GM12878 (cell line): Measurements from ENCODE around the gene GFRA3. TPM values are rescaled to one million over a fixed set of nuclear protein-coding genes. Genes with fewer than 3 reads are reported as not detected.

Experiments
- ATAC-seq: fragments of 200-7000 bp; cut with Tn5 transposase; 3 replicates; pipeline ENCODE4 v1.9.1; 2020; ENCODE audit warnings: mild to moderate bottlenecking, moderate library complexity
- BruUV-seq: library from RNA; stranded (reverse); fragments of 400-500 nt; replicated peaks from 2 replicates; lab custom pipeline; 2021; lab: Mats Ljungman, UMichigan
- CTCF ChIA-PET: fragments of 300-600 bp; sonication (Branson Sonifier 250); formaldehyde crosslinking; extraction: SDS; loops from one replicate; lab custom pipeline; 2021; ENCODE audit warnings: inconsistent platforms; lab: Yijun Ruan, JAX
- POLR2A ChIA-PET: fragments of 350-600 bp; formaldehyde crosslinking; extraction: SDS; loops from one replicate; lab custom pipeline; 2021; ENCODE audit warnings: inconsistent platforms; lab: Charles Lee
- RAD21 ChIA-PET: fragments of 300-600 bp; sonication (Branson Sonifier 250); formaldehyde crosslinking; loops from one replicate; lab custom pipeline; 2023; ENCODE audit warnings: antibody characterized with exemption; ENCODE audit not compliant: unreplicated experiment; lab: Charles Lee
- SMC1A ChIA-PET: fragments of 300-600 bp; sonication (Branson Sonifier 250); formaldehyde crosslinking; loops from one replicate; lab custom pipeline; 2023; ENCODE audit not compliant: unreplicated experiment, uncharacterized antibody; lab: Charles Lee
- DNase-seq: peaks from one replicate; pipeline ENCODE4 v3.0.0-alpha.2; 2011; ENCODE audit warnings: low read depth, low spot score
- FAIRE-seq: peaks from 3 replicates; lab custom pipeline; 2011; peaks lifted over from hg19 to GRCh38; lab: Jason Lieb, UNC
- H2AFZ ChIP-seq: 2 replicates; pipeline ENCODE4 v1.6.0; 2011; ENCODE audit warnings: low read depth, low read length, control low read depth; ENCODE audit not compliant: control insufficient read depth
- H3K27ac ChIP-seq: 2 replicates; pipeline ENCODE4 v1.5.1; 2011; ENCODE audit warnings: control low read depth; ENCODE audit not compliant: control insufficient read depth, insufficient read depth
- H3K27me3 ChIP-seq, 2 experiments: replicated peaks in 1 of 2; 2 replicates each; pipeline versions ENCODE4 v1.6.0 to v1.6.1; 2011; ENCODE audit warnings: low read length in 1 of 2; ENCODE audit not compliant: control insufficient read depth in 2 of 2, insufficient read depth in 2 of 2
- H3K36me3 ChIP-seq, 2 experiments: 2 replicates each; pipeline ENCODE4 v1.5.1; 2011; ENCODE audit warnings: low read length in 1 of 2; ENCODE audit not compliant: control insufficient read depth in 2 of 2, insufficient read depth in 2 of 2
- H3K4me1 ChIP-seq: 2 replicates; pipeline ENCODE4 v1.6.1; 2011; ENCODE audit warnings: mild to moderate bottlenecking, low read length, moderate library complexity, mixed read lengths; ENCODE audit not compliant: control insufficient read depth, insufficient read depth
- H3K4me2 ChIP-seq: 2 replicates; pipeline ENCODE4 v1.6.0; 2011; ENCODE audit warnings: control low read depth; ENCODE audit not compliant: control insufficient read depth, insufficient read depth
- H3K4me3 ChIP-seq: fragments of 200-600 bp; sonication (generic); 2 replicates; pipeline ENCODE4 v1.5.1; 2016
- H3K79me2 ChIP-seq: 2 replicates; pipeline ENCODE4 v1.6.0; 2011; ENCODE audit warnings: low read length; ENCODE audit not compliant: control insufficient read depth, insufficient read depth
- H3K9ac ChIP-seq: 2 replicates; pipeline ENCODE4 v1.8.0; 2011; ENCODE audit warnings: low read length, control low read depth, mixed read lengths; ENCODE audit not compliant: control insufficient read depth, insufficient read depth
- H3K9me3 ChIP-seq: replicated peaks from 3 replicates; pipeline ENCODE4 v1.5.1; 2011; ENCODE audit warnings: mild to moderate bottlenecking, low read length; ENCODE audit not compliant: control insufficient read depth, insufficient read depth
- H4K20me1 ChIP-seq: 2 replicates; pipeline ENCODE4 v1.6.0; 2011; ENCODE audit not compliant: control insufficient read depth, insufficient read depth
- BCL11A ChIP-seq: IDR thresholded peaks from 2 replicates; pipeline ENCODE4 v1.6.1; 2011; ENCODE audit warnings: low read depth, low read length
- BCL3 ChIP-seq: IDR thresholded peaks from 2 replicates; pipeline ENCODE4 v1.6.1; 2011; ENCODE audit warnings: borderline replicate concordance, low read depth, mild to moderate bottlenecking, moderate library complexity, low read length; ENCODE audit not compliant: insufficient read depth, poor library complexity, severe bottlenecking
- BHLHE40 ChIP-seq, 2 experiments: fragments of 450-650 bp in 1 of 2; IDR thresholded peaks; 2 replicates each; pipeline ENCODE4 v1.6.1; 2011 to 2017; ENCODE audit warnings: low read depth in 2 of 2, borderline replicate concordance in 1 of 2, improper control_type of control experiment in 1 of 2, low read length in 1 of 2, mild to moderate bottlenecking in 1 of 2
- CEBPZ ChIP-seq: fragments of 150-350 bp; IDR thresholded peaks from 2 replicates; pipeline ENCODE4 v1.6.1; 2016; ENCODE audit warnings: low read depth, low read length
- EZH2 ChIP-seq: IDR thresholded peaks from 2 replicates; pipeline ENCODE4 v1.6.1; 2012; ENCODE audit warnings: low read depth, mild to moderate bottlenecking, control low read depth, inconsistent platforms, low read length, borderline replicate concordance; ENCODE audit not compliant: control insufficient read depth
- FOXM1 ChIP-seq: IDR thresholded peaks from 2 replicates; pipeline ENCODE4 v1.6.1; 2012; ENCODE audit warnings: low read depth, mild to moderate bottlenecking, inconsistent platforms, low read length, moderate library complexity
- GABPA ChIP-seq: IDR thresholded peaks from 2 replicates; pipeline ENCODE4 v1.6.1; 2014; ENCODE audit warnings: antibody characterized with exemption, low read depth, mild to moderate bottlenecking, inconsistent platforms
- GATAD2B ChIP-seq: fragments of 450-650 bp; conservative IDR thresholded peaks from 2 replicates; pipeline ENCODE4 v1.6.1; 2017; ENCODE audit warnings: low read depth, mild to moderate bottlenecking, moderate library complexity
- KAT2A ChIP-seq: conservative IDR thresholded peaks from 2 replicates; pipeline ENCODE4 v1.6.1; 2011; ENCODE audit warnings: low read depth, low read length; ENCODE audit not compliant: control insufficient read depth
- MXI1 ChIP-seq: fragments of 150-350 bp; IDR thresholded peaks from 2 replicates; pipeline ENCODE4 v1.6.1; 2011; ENCODE audit warnings: low read depth, mild to moderate bottlenecking, inconsistent platforms, low read length, improper control_type of control experiment
- MYC ChIP-seq: IDR thresholded peaks from 2 replicates; pipeline ENCODE4 v1.6.1; 2011; ENCODE audit warnings: mild to moderate bottlenecking, low read length, moderate library complexity, inconsistent platforms; ENCODE audit not compliant: insufficient read depth, insufficient replicate concordance, insufficient read length, severe bottlenecking
- RB1 ChIP-seq: fragments of 450-650 bp; formaldehyde crosslinking; IDR thresholded peaks from 2 replicates; pipeline ENCODE4 v1.6.1; 2017; ENCODE audit warnings: mild to moderate bottlenecking, borderline replicate concordance
- RCOR1 ChIP-seq: conservative IDR thresholded peaks from 2 replicates; pipeline ENCODE4 v1.6.1; 2012; ENCODE audit warnings: low read depth, low read length, improper control_type of control experiment
- SIX5 ChIP-seq: IDR thresholded peaks from 2 replicates; pipeline ENCODE4 v1.6.1; 2011; ENCODE audit warnings: mild to moderate bottlenecking, low read depth, low read length, moderate library complexity; ENCODE audit not compliant: severe bottlenecking
- ZBTB33 ChIP-seq: fragments of 450-650 bp; IDR thresholded peaks from 2 replicates; pipeline ENCODE4 v1.6.1; 2017; ENCODE audit warnings: mild to moderate bottlenecking
- ZNF24 ChIP-seq: fragments of 450-650 bp; IDR thresholded peaks from 2 replicates; pipeline ENCODE4 v1.6.1; 2017; ENCODE audit warnings: antibody characterized with exemption, mild to moderate bottlenecking
- WGBS: methylation state at CpG from one replicate; pipeline ENCODE4 v1.1.6; 2016; ENCODE audit warnings: low lambda C conversion rate; ENCODE audit not compliant: insufficient replicate concordance, insufficient coverage; ENCODE audit errors: missing lambda C conversion rate; 5-methylcytosine and 5-hydroxymethylcytosine counted together
- in situ Hi-C: fragments of 300-500 bp; cut with MboI; formaldehyde crosslinking; loops from 9 replicates; pipeline ENCODE4 v1.14.3; 2018; ENCODE audit warnings: mixed read lengths
- intact Hi-C: fragments of 100-400 bp; cut with micrococcal nuclease; formaldehyde crosslinking; loops from one replicate; pipeline ENCODE4 v1.14.2; 2022; ENCODE audit not compliant: unreplicated experiment
- polyA plus RNA-seq, 11 experiments: library from polyadenylated mRNA; depleted of rRNA in 4 of 11; unstranded in 6 of 11; stranded (reverse) in 5 of 11; fragments of >200 nt; fragmentation: Nextera tagmentation in 4 of 11; fragmentation: Illumina TruSeq in 1 of 11; extraction: Ambion mirVana in 4 of 11; extraction: Trizol in 1 of 11; gene quantifications; 1 replicate in 1 of 11; 2 replicates in 10 of 11; pipeline versions ENCODE4 v1.2.1 to v1.2.3, GENCODE V29; 2011 to 2016; ENCODE audit warnings: inconsistent platforms in 2 of 11, missing spikeins in 2 of 11, low read depth in 1 of 11
- total RNA-seq, 4 experiments: library from RNA; depleted of rRNA in 3 of 4; stranded (reverse); fragments of >200 nt in 3 of 4; fragmentation: Illumina TruSeq in 1 of 4; extraction: Trizol in 1 of 4; gene quantifications; 2 replicates each; pipeline versions ENCODE4 v1.2.1 to v1.2.3, GENCODE V29; 2013 to 2021

GFRA3 gene
- total and polyA plus RNA-seq, 10 of the 15 experiments (the other 5 are each of a cell fraction or from before 2014, with no cell fraction given): 0.06 to 0.10 (median 0.08) TPM; not detected in 7

- Histone ChIP-seq H3K9ac (no peak overlapping the region), H3K4me3 (no peak overlapping the region), H3K36me3 (no peaks in the 10 kb centered on the region), H3K4me2 (no peak overlapping the region), H3K27ac (no peak overlapping the region), H3K4me1 (peaks cover 4% of the 10 kb centered on the region), H3K79me2 (no peaks in the 10 kb centered on the region), H4K20me1 (no peaks in the 10 kb centered on the region), H3K9me3 (no peaks in the 10 kb centered on the region; the same call in 2 of the 3 replicates), H3K27me3 (peaks cover 4 to 7% of the 10 kb centered on the region in 2 experiments), H2AFZ (no peak overlapping the region)
- TF ChIP-seq BCL3 (no peak), CEBPZ (no peak), ZNF24 (no peak), BCL11A (no peak), MYC (no peak), BHLHE40 (IDR thresholded peaks at IDR 0.05; ENCODE audit: borderline replicate concordance in 1 of 2, low read depth in 2 of 2, low read length in 1 of 2) (no peak), RCOR1 (no peak), GABPA (no peak), GATAD2B (no peak), EZH2 (no peak), SIX5 (no peak), RB1 (no peak), MXI1 (no peak), ZBTB33 (no peak), FOXM1 (no peak), KAT2A (no peak)
- in situ Hi-C loops (no loop called here), intact Hi-C loops (no loop called here)
- RAD21 ChIA-PET: no interaction called here
- 38% methylated on average over 3 of the region's 4 CpGs for WGBS
- POLR2A ChIA-PET: interaction anchor here (0.7 kb wide), 1 partner anchor 9 kb away, joined by 4 read pairs; no protein-coding TSS in a partner anchor
- DNase-seq: no peak
- no peak for FAIRE-seq
- no peak for ATAC-seq
- SMC1A ChIA-PET: interaction anchor here (1.0 kb wide), 1 partner anchor 108 kb away, joined by 3 read pairs; no protein-coding TSS in a partner anchor
- BruUV-seq: no TSS peak
- CTCF ChIA-PET: interaction anchor here (0.6 kb wide), 2 partner anchors 19 to 190 kb away, joined by 3 read pairs; no protein-coding TSS in a partner anchor
These were observed 28.1 kb downstream of the GFRA3 start for GRCh38 chr5:138246334-138246733.
